HUES6 (cell line): ENCODE results near the gene MPP4.

Experiments used
- H3K27ac ChIP-seq: 2 replicates; pipeline ENCODE4 v1.7.0; 2013; ENCODE audit warnings: low read depth, mild to moderate bottlenecking, low read length, inconsistent platforms
- H3K27me3 ChIP-seq: 2 replicates; pipeline ENCODE4 v1.6.1; 2013; ENCODE audit warnings: low read length; ENCODE audit not compliant: control insufficient read depth, insufficient read depth
- H3K36me3 ChIP-seq: 2 replicates; pipeline ENCODE4 v1.6.1; 2013; ENCODE audit warnings: low read length; ENCODE audit not compliant: control insufficient read depth, insufficient read depth
- H3K4me1 ChIP-seq: 2 replicates; pipeline ENCODE4 v1.6.1; 2013; ENCODE audit warnings: low read length; ENCODE audit not compliant: control insufficient read depth, insufficient read depth
- H3K4me3 ChIP-seq: 2 replicates; pipeline ENCODE4 v1.5.1; 2013; ENCODE audit warnings: low read depth, low read length
- H3K9ac ChIP-seq: one replicate; pipeline ENCODE4 v1.6.1; 2013; ENCODE audit warnings: mild to moderate bottlenecking, low read length
- H3K9me3 ChIP-seq: 2 replicates; pipeline ENCODE4 v1.6.1; 2013; ENCODE audit warnings: low read depth, low read length; ENCODE audit not compliant: control insufficient read depth, insufficient read depth

The MPP4 gene

DNA sequence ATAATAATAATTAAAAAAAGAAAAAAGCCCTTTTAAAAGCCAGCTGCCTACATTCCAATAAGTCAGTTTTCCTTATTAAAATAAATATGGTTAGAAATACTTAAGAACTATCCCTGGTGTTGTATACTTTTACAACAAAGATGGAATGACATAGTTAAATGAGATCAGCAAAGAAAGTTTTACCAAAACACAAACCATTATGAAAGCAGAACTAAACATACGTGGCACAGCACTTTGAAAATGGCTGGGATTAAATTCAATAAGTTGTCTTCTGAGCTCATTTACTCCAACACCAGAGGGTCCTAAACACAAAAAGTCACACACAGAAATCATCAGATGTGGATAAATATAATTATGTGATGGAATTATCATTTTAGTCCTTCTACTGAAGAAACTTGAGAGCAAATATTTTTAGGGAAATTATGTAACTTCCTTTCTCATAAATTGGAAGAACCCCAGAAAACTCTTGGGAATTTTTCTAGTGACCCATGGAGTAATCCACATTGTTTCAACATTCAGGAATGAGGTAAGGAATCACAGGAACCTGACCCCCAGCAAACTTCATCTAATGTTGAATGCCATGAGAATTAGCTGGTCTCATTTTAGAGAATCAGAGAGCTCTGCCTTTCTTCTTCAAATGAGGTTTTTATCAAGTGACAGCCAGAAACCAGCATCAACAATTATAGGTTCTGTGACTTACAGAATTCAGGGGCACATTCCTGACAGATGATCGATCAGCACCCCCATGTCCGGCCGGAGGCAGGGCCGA is 43.6 kb downstream of the MPP4 start:
- Histone ChIP-seq H3K9ac (no peak overlapping the region), H3K4me3 (no peak overlapping the region), H3K27me3 (no peaks in the 10 kb centered on the region), H3K9me3 (no peaks in the 10 kb centered on the region), H3K27ac (no peak overlapping the region), H3K36me3 (no peaks in the 10 kb centered on the region), H3K4me1 (peaks cover 5% of the 10 kb centered on the region; the same call in 1 of the 2 replicates)

DNA sequence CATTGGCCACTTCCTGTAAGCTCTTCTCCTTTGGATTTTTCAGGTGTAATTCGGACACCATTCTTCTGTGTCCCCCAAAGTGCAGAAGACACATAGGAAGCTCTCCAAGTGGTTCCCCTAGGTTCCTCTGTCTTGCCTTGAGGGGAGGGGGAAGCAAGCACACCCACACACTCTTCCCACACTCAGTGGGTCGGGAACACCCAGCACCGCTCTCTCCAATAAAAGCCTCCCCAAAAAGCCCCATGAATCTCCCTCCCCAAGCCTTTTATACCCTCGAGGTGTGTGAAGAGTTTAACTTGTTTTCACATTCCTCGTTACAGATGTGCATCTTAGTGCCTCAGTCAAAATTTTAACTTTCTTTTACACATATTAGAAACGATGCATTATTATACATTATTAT is 45.2 kb downstream of the MPP4 start:
- Histone ChIP-seq H3K9ac (no peak overlapping the region), H3K4me1 (peaks cover 5% of the 10 kb centered on the region; the same call in 1 of the 2 replicates), H3K27me3 (no peaks in the 10 kb centered on the region), H3K4me3 (no peak overlapping the region), H3K9me3 (no peaks in the 10 kb centered on the region), H3K36me3 (no peaks in the 10 kb centered on the region), H3K27ac (no peak overlapping the region)

DNA sequence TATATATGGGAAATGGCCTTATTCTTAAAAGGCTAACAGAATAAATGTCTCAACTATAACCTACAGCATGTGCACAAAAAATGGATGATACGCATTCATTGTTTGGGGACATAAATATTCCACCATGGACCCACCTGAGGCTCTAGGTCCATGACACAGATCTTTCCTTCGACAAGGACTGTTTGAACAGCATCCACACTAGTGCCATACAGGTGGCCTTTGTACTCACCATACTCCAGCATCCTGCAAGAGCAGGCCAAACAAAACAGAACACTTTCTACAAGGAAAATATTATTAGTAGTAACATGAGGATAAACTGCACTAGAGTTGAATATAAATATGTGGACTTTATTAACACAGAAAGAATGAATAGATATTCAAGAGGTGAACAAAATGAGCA is 49.0 kb downstream of the MPP4 start:
- Histone ChIP-seq H3K27me3 (no peaks in the 10 kb centered on the region), H3K4me3 (no peak overlapping the region), H3K27ac (no peak overlapping the region), H3K9ac (no peak overlapping the region), H3K9me3 (no peaks in the 10 kb centered on the region), H3K36me3 (no peaks in the 10 kb centered on the region), H3K4me1 (no peaks in the 10 kb centered on the region)

DNA sequence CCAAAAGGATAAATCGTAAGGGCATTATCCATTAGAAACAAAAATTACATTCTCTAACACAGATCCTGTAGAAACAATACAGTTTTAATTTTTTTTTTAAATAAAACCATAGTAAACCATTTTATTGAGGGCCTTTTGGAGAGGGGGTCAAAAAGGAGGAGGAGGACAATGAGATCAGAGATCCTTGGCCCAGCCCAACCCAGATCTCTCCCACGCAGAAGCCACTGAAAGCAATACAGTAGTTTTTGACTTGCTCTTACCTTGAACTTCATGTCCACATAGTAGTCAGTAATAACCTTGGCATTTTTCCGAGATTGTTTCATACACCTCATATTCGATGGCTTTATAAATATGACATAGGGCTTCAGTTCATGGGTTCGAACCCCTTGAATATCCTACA is 51.0 kb downstream of the MPP4 start:
- H3K36me3 ChIP-seq: no peaks in the 10 kb centered on the region
- no peaks in the 10 kb centered on the region for H3K27me3 ChIP-seq
- peaks cover 7% of the 10 kb centered on the region for H3K4me1 ChIP-seq
- H3K4me3 ChIP-seq: no peak overlapping the region
- no peak overlapping the region for H3K27ac ChIP-seq
- no peak overlapping the region for H3K9ac ChIP-seq
- no peaks in the 10 kb centered on the region for H3K9me3 ChIP-seq

DNA sequence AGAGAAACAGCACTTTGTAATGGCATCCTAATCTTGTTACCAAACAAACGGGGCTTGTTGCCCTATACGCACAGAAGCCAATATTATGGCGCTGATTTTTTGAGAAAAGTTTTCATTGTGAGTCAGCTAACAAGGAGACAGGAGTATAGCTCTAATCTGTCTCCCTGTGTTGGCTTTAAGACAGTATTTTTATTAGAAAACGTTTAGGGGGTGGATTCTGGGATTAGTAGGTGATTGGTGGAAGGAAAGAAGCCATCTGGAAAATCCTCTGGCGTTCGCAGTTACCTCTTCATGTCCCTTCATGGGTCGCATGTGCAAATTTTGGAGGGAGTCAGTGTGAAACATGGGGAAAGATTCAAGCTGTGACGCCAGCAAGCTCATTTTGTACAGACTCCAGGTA is 54.4 kb downstream of the MPP4 start:
- H3K36me3 ChIP-seq: peaks cover 3% of the 10 kb centered on the region
- H3K9ac ChIP-seq: no peak overlapping the region
- no peak overlapping the region for H3K27ac ChIP-seq
- no peaks in the 10 kb centered on the region for H3K9me3 ChIP-seq
- no peaks in the 10 kb centered on the region for H3K27me3 ChIP-seq
- peak overlapping the region; percentile 93; the same call in 1 of the 2 replicates for H3K4me3 ChIP-seq
- peaks cover 7% of the 10 kb centered on the region for H3K4me1 ChIP-seq

DNA sequence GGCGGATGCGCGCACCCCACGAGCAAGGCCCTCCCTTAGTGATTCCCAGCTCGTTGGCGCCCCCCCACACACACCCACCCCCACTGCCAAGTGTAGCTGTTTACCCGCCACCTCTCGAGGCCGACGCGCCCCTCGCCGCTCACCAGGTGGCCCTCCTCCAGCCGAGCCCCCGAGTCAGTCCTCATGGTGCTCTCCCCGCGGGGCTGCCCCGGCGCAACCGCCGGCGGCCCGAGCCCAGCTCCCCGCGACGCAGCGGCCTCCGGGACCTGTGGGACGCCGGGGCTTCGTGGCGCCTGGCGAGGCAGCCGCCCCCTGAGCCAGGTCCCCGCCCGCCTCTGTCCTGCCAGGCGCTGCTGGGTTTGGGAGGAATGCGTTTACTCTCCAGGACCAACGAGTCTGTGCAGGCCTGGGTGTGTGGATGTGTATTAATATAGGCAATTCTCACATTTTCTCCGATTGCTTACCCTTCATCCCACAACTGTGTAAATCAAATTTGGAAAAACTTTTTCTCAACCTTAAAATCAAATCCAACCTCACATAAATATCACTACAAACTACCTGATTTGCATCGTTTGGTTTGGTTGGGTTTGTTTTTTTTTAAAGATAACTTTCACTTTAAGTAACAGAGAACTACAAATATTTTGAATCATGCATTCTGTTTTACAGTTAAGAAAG is 55.1 kb downstream of the MPP4 start, which contains the start of gene TMEM237:
TSS of gene TMEM237 (minus strand) at position 288 of the 675 bp plus-strand sequence. CDS start at position 185, 103 bp downstream.
- Histone ChIP-seq H3K9me3 (no peaks in the 10 kb centered on the region), H3K4me3 (peak within 1 kb of the TSS; percentile 93), H3K36me3 (peaks cover 10% of the 10 kb centered on the region), H3K27me3 (no peaks in the 10 kb centered on the region), H3K4me1 (peaks cover 7% of the 10 kb centered on the region), H3K27ac (peak within 1 kb of the TSS; percentile 71; the same call in 1 of the 2 replicates), H3K9ac (peak within 1 kb of the TSS; percentile 92)

DNA sequence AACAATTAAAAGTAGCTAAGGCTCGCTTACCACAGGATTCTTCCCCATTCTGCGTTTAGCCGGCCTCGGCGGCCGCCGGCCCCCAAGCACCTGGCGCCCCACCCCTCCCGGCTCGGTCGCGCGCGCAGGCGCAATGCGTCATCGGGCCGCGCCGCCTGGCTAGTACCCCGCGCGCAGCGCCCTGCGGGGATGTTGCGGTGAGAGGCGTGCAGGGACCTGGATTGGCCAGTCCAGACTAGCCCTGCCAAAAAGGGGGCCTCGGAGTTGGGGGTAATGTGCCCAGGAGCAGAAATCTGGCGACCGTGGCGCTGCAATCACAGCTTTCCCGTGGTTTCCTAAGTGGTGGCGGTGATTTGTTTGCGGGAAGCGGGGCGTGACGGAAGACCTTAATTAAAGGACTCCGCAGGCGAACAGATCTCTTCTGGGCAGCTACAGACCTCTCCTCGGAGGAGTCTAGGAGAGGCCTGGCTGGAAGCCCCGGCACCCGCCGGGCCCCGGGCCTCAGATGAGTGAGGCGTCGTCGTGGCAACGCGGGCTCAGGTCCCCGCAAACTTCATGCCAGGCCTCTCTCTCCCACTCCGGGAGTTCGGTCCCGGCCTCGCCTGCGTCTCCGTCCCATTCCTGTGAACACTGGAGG is 55.7 kb downstream of the MPP4 start:
- Histone ChIP-seq H3K4me3 (peak overlapping the region; percentile 93), H3K27ac (peak overlapping the region; percentile 71; the same call in 1 of the 2 replicates), H3K4me1 (peaks cover 7% of the 10 kb centered on the region)

DNA sequence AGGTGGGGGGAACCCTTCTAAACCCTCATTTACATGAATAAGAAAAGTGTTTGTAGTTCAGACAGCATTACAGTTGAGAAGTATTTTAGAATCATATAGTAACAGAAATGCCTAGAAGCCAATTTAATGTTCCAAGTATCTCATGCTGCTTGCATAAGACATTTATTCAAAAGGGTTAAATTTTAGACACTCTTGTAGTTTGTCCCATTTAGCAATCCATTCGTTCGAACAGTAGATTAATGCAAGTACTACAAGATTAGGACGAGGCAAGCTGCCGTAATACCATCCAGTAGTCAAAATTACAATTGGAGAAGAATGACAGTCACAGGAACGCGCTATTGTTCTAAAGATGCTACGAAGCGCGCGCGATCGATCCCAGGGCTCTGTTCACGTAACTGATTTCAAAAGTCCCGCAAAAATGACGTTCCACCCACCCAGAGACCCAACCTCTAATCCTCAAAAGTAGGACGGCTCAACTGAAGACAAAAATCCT is 56.3 kb downstream of the MPP4 start:
- peak overlapping the region; percentile 93 for H3K4me3 ChIP-seq
- H3K4me1 ChIP-seq: peaks cover 7% of the 10 kb centered on the region
- H3K27ac ChIP-seq: peak overlapping the region; percentile 71; the same call in 1 of the 2 replicates
- H3K9me3 ChIP-seq: no peaks in the 10 kb centered on the region
- peaks cover 19% of the 10 kb centered on the region for H3K36me3 ChIP-seq
- H3K27me3 ChIP-seq: no peaks in the 10 kb centered on the region
- peak overlapping the region; percentile 92 for H3K9ac ChIP-seq

More for the DNA sequence above, 55.7 kb downstream of the MPP4 start:
- Histone ChIP-seq H3K27me3 (no peaks in the 10 kb centered on the region), H3K9me3 (no peaks in the 10 kb centered on the region), H3K36me3 (peaks cover 16% of the 10 kb centered on the region), H3K9ac (peak overlapping the region; percentile 92)

DNA sequence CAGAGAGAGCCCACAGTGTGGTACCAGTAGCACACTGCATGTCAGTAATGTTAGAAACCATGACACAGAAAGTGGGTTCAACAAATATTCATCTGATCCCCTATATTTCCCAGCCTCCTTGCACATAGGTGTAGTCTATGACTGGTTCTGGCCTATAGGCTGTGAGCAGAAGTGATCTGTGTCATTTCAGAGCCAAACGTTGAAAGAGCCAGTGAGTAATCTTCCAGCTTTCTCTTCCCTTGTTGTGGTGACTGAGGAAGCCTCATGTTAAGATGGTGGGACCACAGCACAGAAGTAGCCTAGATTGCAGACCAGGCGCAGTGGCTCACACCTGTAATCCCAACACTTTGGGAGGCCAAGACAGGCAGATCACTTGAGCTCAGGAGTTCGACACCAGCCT is 59.2 kb downstream of the MPP4 start:
- H3K9me3 ChIP-seq: no peaks in the 10 kb centered on the region
- peaks cover 48% of the 10 kb centered on the region for H3K36me3 ChIP-seq
- no peak overlapping the region for H3K27ac ChIP-seq
- no peak overlapping the region for H3K9ac ChIP-seq
- no peaks in the 10 kb centered on the region for H3K27me3 ChIP-seq
- H3K4me1 ChIP-seq: peaks cover 7% of the 10 kb centered on the region
- H3K4me3 ChIP-seq: no peak overlapping the region

DNA sequence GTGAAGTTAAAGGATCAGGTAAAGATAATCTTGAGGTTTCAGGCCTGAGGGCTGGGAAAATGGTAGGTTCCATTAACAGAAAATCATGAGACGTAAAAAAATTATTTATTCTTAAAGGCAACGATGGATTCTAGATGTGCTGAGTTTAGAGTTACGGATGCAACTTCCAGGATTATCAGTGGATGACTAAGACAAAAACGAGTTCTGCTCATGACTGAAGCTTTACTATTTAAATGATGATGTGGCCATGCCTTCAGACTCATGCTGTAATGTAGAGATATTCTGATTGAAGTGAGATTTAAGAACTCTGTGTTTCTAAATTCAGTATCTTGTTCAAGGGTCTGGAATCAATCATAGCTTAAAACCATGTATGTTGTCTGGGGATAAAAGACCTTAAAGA is 60.1 kb downstream of the MPP4 start:
- Histone ChIP-seq H3K36me3 (peaks cover 56% of the 10 kb centered on the region), H3K9me3 (no peaks in the 10 kb centered on the region), H3K9ac (no peak overlapping the region), H3K27me3 (no peaks in the 10 kb centered on the region), H3K4me3 (no peak overlapping the region), H3K27ac (no peak overlapping the region), H3K4me1 (no peaks in the 10 kb centered on the region)
